Loucy (cell line): ENCODE results near the gene ZCRB1.

Experiments used
- H2AFZ ChIP-seq: fragments of 200-600 bp; sonication (generic); 2 replicates; pipeline ENCODE4 v1.6.0; 2016; ENCODE audit warnings: antibody characterized with exemption, mild to moderate bottlenecking, low read length, moderate library complexity
- H3F3A ChIP-seq: fragments of 200-600 bp; 2 replicates; pipeline ENCODE4 v1.6.0; 2016; ENCODE audit warnings: antibody characterized with exemption, low read depth, mild to moderate bottlenecking
- H3K27me3 ChIP-seq: fragments of 200-600 bp; sonication (generic); 2 replicates; pipeline ENCODE4 v1.6.1; 2014; ENCODE audit warnings: low read length, mild to moderate bottlenecking; ENCODE audit not compliant: insufficient read depth, poor library complexity, severe bottlenecking
- H3K36me3 ChIP-seq: fragments of 200-600 bp; sonication (generic); 2 replicates; pipeline ENCODE4 v1.6.1; 2016; ENCODE audit warnings: low read length; ENCODE audit not compliant: insufficient read depth
- H3K4me1 ChIP-seq: fragments of 200-600 bp; sonication (generic); 2 replicates; pipeline ENCODE4 v1.5.1; 2014; ENCODE audit warnings: low read length, mild to moderate bottlenecking; ENCODE audit not compliant: insufficient read depth, poor library complexity, severe bottlenecking
- H3K4me2 ChIP-seq: fragments of 200-600 bp; sonication (generic); 2 replicates; pipeline ENCODE4 v1.6.0; 2014; ENCODE audit warnings: antibody characterized with exemption, low read length, low read depth, mild to moderate bottlenecking; ENCODE audit not compliant: poor library complexity, severe bottlenecking
- H3K4me3 ChIP-seq: fragments of 200-600 bp; sonication (generic); 2 replicates; pipeline ENCODE4 v1.5.1; 2014; ENCODE audit warnings: low read length, mild to moderate bottlenecking, mixed read lengths; ENCODE audit not compliant: poor library complexity, severe bottlenecking
- H3K79me2 ChIP-seq: fragments of 200-600 bp; sonication (generic); 2 replicates; pipeline ENCODE4 v1.6.1; 2014; ENCODE audit warnings: low read length; ENCODE audit not compliant: insufficient read depth
- H3K9ac ChIP-seq: fragments of 200-600 bp; sonication (generic); 2 replicates; pipeline ENCODE4 v1.6.0; 2014; ENCODE audit warnings: mild to moderate bottlenecking, low read depth, low read length, moderate library complexity; ENCODE audit not compliant: poor library complexity, severe bottlenecking
- H3K9me2 ChIP-seq: fragments of 200-600 bp; sonication (generic); replicated peaks from 2 replicates; pipeline ENCODE4 v1.6.1; 2016; ENCODE audit warnings: low read depth, low read length, mixed read lengths
- H3K9me3 ChIP-seq: fragments of 200-600 bp; sonication (generic); 2 replicates; pipeline ENCODE4 v1.6.1; 2014; ENCODE audit warnings: mild to moderate bottlenecking, antibody characterized with exemption, low read length, low read depth; ENCODE audit not compliant: insufficient read depth
- H4K20me1 ChIP-seq: fragments of 200-600 bp; sonication (generic); 2 replicates; pipeline ENCODE4 v1.6.0; 2014; ENCODE audit warnings: antibody characterized with exemption, low read length, mild to moderate bottlenecking; ENCODE audit not compliant: insufficient read depth, poor library complexity, severe bottlenecking
- CTCF ChIP-seq: fragments of 200-600 bp; sonication (generic); conservative IDR thresholded peaks from 2 replicates; pipeline ENCODE4 v1.5.1; 2014; ENCODE audit warnings: mild to moderate bottlenecking, antibody characterized with exemption, low read length
- EZH2phosphoT487 ChIP-seq: fragments of 200-600 bp; IDR thresholded peaks from 2 replicates; pipeline ENCODE4 v1.6.1; 2018; ENCODE audit warnings: antibody characterized with exemption, mild to moderate bottlenecking, moderate library complexity, borderline replicate concordance

Gene ZCRB1

GRCh38 chr12:42343721-42344120 is 17.8 kb upstream of the ZCRB1 start:
- Histone ChIP-seq H3K4me2 (no peak overlapping the region), H4K20me1 (peaks cover 74% of the 10 kb centered on the region), H3K4me3 (no peak overlapping the region)

GRCh38 chr12:42342028-42342427 is 16.1 kb upstream of the ZCRB1 start:
- Histone ChIP-seq H3K4me2 (no peak overlapping the region), H3K36me3 (peaks cover 24% of the 10 kb centered on the region; the same call in 1 of the 2 replicates), H3K4me3 (no peak overlapping the region), H3K9me2 (no peaks in the 10 kb centered on the region), H3K9ac (no peak overlapping the region), H2AFZ (no peak overlapping the region), H3K27me3 (no peaks in the 10 kb centered on the region), H3K4me1 (peaks cover 15% of the 10 kb centered on the region), H3K79me2 (peaks cover 86% of the 10 kb centered on the region), H3K9me3 (no peaks in the 10 kb centered on the region), H3F3A (no peaks in the 10 kb centered on the region), H4K20me1 (peaks cover 74% of the 10 kb centered on the region)
- TF ChIP-seq CTCF (no peak), EZH2phosphoT487 (no peak)

More at GRCh38 chr12:42343721-42344120, 17.8 kb upstream of the ZCRB1 start:
- no peaks in the 10 kb centered on the region for H3K9me3 ChIP-seq
- peaks cover 6% of the 10 kb centered on the region for H3K4me1 ChIP-seq
- no peaks in the 10 kb centered on the region for H3K9me2 ChIP-seq
- no peak overlapping the region for H3K9ac ChIP-seq
- H2AFZ ChIP-seq = no peak overlapping the region
- peaks cover 84% of the 10 kb centered on the region for H3K79me2 ChIP-seq
- H3F3A ChIP-seq = no peaks in the 10 kb centered on the region
- H3K36me3 ChIP-seq = peaks cover 22% of the 10 kb centered on the region; the same call in 1 of the 2 replicates
- TF ChIP-seq CTCF (no peak), EZH2phosphoT487 (no peak)
- no peaks in the 10 kb centered on the region for H3K27me3 ChIP-seq

GRCh38 chr12:42338280-42338679 is 12.4 kb upstream of the ZCRB1 start:
- Histone ChIP-seq H3K79me2 (peaks cover 87% of the 10 kb centered on the region), H2AFZ (no peak overlapping the region), H3K4me2 (peak overlapping the region; percentile 42), H3K9me2 (no peaks in the 10 kb centered on the region), H3K9ac (no peak overlapping the region), H4K20me1 (peaks cover 70% of the 10 kb centered on the region), H3K36me3 (peaks cover 24% of the 10 kb centered on the region), H3K4me3 (peak overlapping the region; percentile 18), H3K27me3 (no peaks in the 10 kb centered on the region), H3K4me1 (peaks cover 28% of the 10 kb centered on the region), H3F3A (no peaks in the 10 kb centered on the region), H3K9me3 (no peaks in the 10 kb centered on the region)
- TF ChIP-seq CTCF (no peak), EZH2phosphoT487 (no peak)
